HCT116 (cell line): ENCODE measurements around the gene ZBTB17. TPM values are rescaled to one million over a fixed set of nuclear protein-coding genes. Genes with fewer than 3 reads are reported as not detected.

Experiments
- ATAC-seq: fragments of 200-7000 bp; cut with Tn5 transposase; 2 replicates; pipeline ENCODE4 v1.9.1; 2020; ENCODE audit warnings: mild to moderate bottlenecking, moderate library complexity
- BruUV-seq: library from RNA; stranded (reverse); fragments of 400-500 nt; replicated peaks from 2 replicates; lab custom pipeline; 2021; lab: Mats Ljungman, UMichigan
- CTCF ChIA-PET: fragments of 300-600 bp; sonication (Branson Sonifier 250); formaldehyde crosslinking; loops from one replicate; lab custom pipeline; 2021; ENCODE audit warnings: antibody characterized with exemption; lab: Charles Lee
- POLR2A ChIA-PET: fragments of 300-600, 350-600 bp; sonication (Branson Sonifier 250); formaldehyde crosslinking; loops from one replicate; lab custom pipeline; 2021; ENCODE audit warnings: antibody characterized with exemption; lab: Charles Lee
- RAD21 ChIA-PET, 2 experiments: fragments of 300-600 bp; sonication (Branson Sonifier 250); formaldehyde crosslinking; loops; one replicate each; lab custom pipeline; 2023; ENCODE audit warnings: low total read pairs in 2 of 2; ENCODE audit not compliant: uncharacterized antibody in 2 of 2, unreplicated experiment in 2 of 2, low non-redundant PET in 1 of 2; lab: Charles Lee
- DNase-seq: peaks from one replicate; pipeline ENCODE4 v3.0.0-alpha.2; 2010; ENCODE audit warnings: low read depth, low spot score
- H2AFZ ChIP-seq: fragments of 200-600 bp; shearing (Covaris generic), sonication (generic); 2 replicates; pipeline ENCODE4 v1.6.1; 2017; ENCODE audit warnings: low read depth, mixed run types, mixed read lengths, antibody characterized with exemption, low read length; ENCODE audit not compliant: poor library complexity, severe bottlenecking
- H3K27ac ChIP-seq: 2 replicates; pipeline ENCODE4 v1.5.1; 2012; ENCODE audit warnings: low read depth, low read length
- H3K27me3 ChIP-seq: fragments of 200-600 bp; sonication (generic); 2 replicates; pipeline ENCODE4 v1.6.1; 2016; ENCODE audit warnings: mixed run types, low read length, mixed read lengths; ENCODE audit not compliant: insufficient read depth
- H3K36me3 ChIP-seq, 2 experiments: fragments of 200-500 bp in 1 of 2; fragments of 200-600 bp in 1 of 2; sonication (Bioruptor generic) in 1 of 2; sonication (generic) in 1 of 2; 2 replicates each; pipeline versions ENCODE4 v1.5.1 to v1.6.1; 2014 to 2016; ENCODE audit warnings: low read length in 2 of 2, inconsistent platforms in 1 of 2, mixed read lengths in 1 of 2, mixed run types in 1 of 2; ENCODE audit not compliant: insufficient read depth in 2 of 2, control insufficient read depth in 1 of 2
- H3K4me1 ChIP-seq, 2 experiments: fragments of 200-600 bp in 1 of 2; sonication (generic) in 1 of 2; 2 replicates each; pipeline versions ENCODE4 v1.5.1 to v1.6.1; 2012 to 2017; ENCODE audit warnings: low read length in 2 of 2, inconsistent platforms in 1 of 2, mild to moderate bottlenecking in 1 of 2, mixed read lengths in 1 of 2, mixed run types in 1 of 2, moderate library complexity in 1 of 2; ENCODE audit not compliant: insufficient read depth in 2 of 2, control insufficient read depth in 1 of 2
- H3K4me2 ChIP-seq: fragments of 200-600 bp; sonication (generic); 2 replicates; pipeline ENCODE4 v1.6.1; 2017; ENCODE audit warnings: mixed run types, low read length, mixed read lengths
- H3K4me3 ChIP-seq, 2 experiments: fragments of 200-600 bp in 1 of 2; sonication (generic) in 1 of 2; replicated peaks in 1 of 2; 2 replicates each; pipeline ENCODE4 v1.5.1; 2011 to 2016; ENCODE audit warnings: low read length in 2 of 2, control low read depth in 1 of 2, low read depth in 1 of 2, mild to moderate bottlenecking in 1 of 2, mixed read lengths in 1 of 2, mixed run types in 1 of 2
- H3K79me2 ChIP-seq: fragments of 200-600 bp; sonication (generic); 2 replicates; pipeline ENCODE4 v1.6.1; 2017; ENCODE audit warnings: mild to moderate bottlenecking, mixed run types, low read length, moderate library complexity, mixed read lengths; ENCODE audit not compliant: insufficient read depth
- H3K9ac ChIP-seq: fragments of 200-600 bp; sonication (generic); 2 replicates; pipeline ENCODE4 v1.6.1; 2016; ENCODE audit warnings: low read length, mixed read lengths
- H3K9me2 ChIP-seq: fragments of 200-600 bp; sonication (generic), shearing (Covaris generic); 2 replicates; pipeline ENCODE4 v1.6.1; 2017; ENCODE audit warnings: mixed run types, mild to moderate bottlenecking, moderate library complexity; ENCODE audit not compliant: insufficient read depth
- H3K9me3 ChIP-seq, 2 experiments: fragments of 200-500 bp in 1 of 2; fragments of 200-600 bp in 1 of 2; sonication (Bioruptor generic) in 1 of 2; sonication (generic) in 1 of 2; 2 replicates each; pipeline ENCODE4 v1.6.1; 2014 to 2017; ENCODE audit warnings: low read length in 2 of 2, mixed read lengths in 2 of 2, inconsistent platforms in 1 of 2, low read depth in 1 of 2, mild to moderate bottlenecking in 1 of 2, mixed run types in 1 of 2, moderate library complexity in 1 of 2; ENCODE audit not compliant: control insufficient read depth in 1 of 2, insufficient read depth in 1 of 2
- H4K20me1 ChIP-seq: fragments of 200-600 bp; sonication (generic), shearing (Covaris generic); 2 replicates; pipeline ENCODE4 v1.6.1; 2017; ENCODE audit warnings: mixed run types, mild to moderate bottlenecking, moderate library complexity; ENCODE audit not compliant: insufficient read depth
- CBX3 ChIP-seq: IDR thresholded peaks from 2 replicates; pipeline ENCODE4 v1.6.1; 2012; ENCODE audit warnings: low read depth
- CEBPB ChIP-seq: IDR thresholded peaks from 2 replicates; pipeline ENCODE4 v1.6.1; 2012; ENCODE audit warnings: low read depth
- EGR1 ChIP-seq: IDR thresholded peaks from 2 replicates; pipeline ENCODE4 v1.6.1; 2012; ENCODE audit warnings: low read depth
- ELF1 ChIP-seq: IDR thresholded peaks from 2 replicates; pipeline ENCODE4 v1.6.1; 2012; ENCODE audit warnings: low read depth, borderline replicate concordance
- EZH2 ChIP-seq: fragments of 200-600 bp; sonication (generic); IDR thresholded peaks from 2 replicates; pipeline ENCODE4 v1.6.1; 2017; ENCODE audit warnings: antibody characterized with exemption, mixed run types
- FOSL1 ChIP-seq: IDR thresholded peaks from 2 replicates; pipeline ENCODE4 v1.6.1; 2012; ENCODE audit warnings: low read depth
- JUND ChIP-seq: IDR thresholded peaks from 2 replicates; pipeline ENCODE4 v1.6.1; 2012
- MAX ChIP-seq: IDR thresholded peaks from 2 replicates; pipeline ENCODE4 v1.6.1; 2012
- POLR2A ChIP-seq: IDR thresholded peaks from 2 replicates; pipeline ENCODE4 v1.7.0; 2011; ENCODE audit warnings: borderline replicate concordance; ENCODE audit not compliant: insufficient read depth, insufficient read length; ENCODE audit errors: extremely low read depth
- POLR2AphosphoS5 ChIP-seq: IDR thresholded peaks from 2 replicates; pipeline ENCODE4 v1.6.1; 2011; ENCODE audit warnings: mild to moderate bottlenecking, low read depth, low read length, moderate library complexity
- RAD21 ChIP-seq: IDR thresholded peaks from 2 replicates; pipeline ENCODE4 v1.6.1; 2012; ENCODE audit warnings: low read depth, mild to moderate bottlenecking
- REST ChIP-seq: IDR thresholded peaks from 2 replicates; pipeline ENCODE4 v1.6.1; 2012; ENCODE audit warnings: low read depth
- TCF7L2 ChIP-seq: IDR thresholded peaks from 2 replicates; pipeline ENCODE4 v1.7.0; 2011; ENCODE audit warnings: borderline replicate concordance, inconsistent platforms; ENCODE audit not compliant: insufficient read depth, insufficient read length; ENCODE audit errors: extremely low read depth
- ZBTB33 ChIP-seq: IDR thresholded peaks from 2 replicates; pipeline ENCODE4 v1.6.1; 2011; ENCODE audit warnings: mild to moderate bottlenecking, low read length, moderate library complexity; ENCODE audit not compliant: insufficient replicate concordance; ENCODE audit errors: extremely low read depth
- ZFX ChIP-seq: fragments of 450-650 bp; IDR thresholded peaks from 2 replicates; pipeline ENCODE4 v1.6.1; 2017
- intact Hi-C: fragments of 100-400 bp; cut with micrococcal nuclease; formaldehyde crosslinking; loops from 2 replicates; pipeline ENCODE4 v1.10.0; 2022
- total RNA-seq: library from RNA; stranded (reverse); gene quantifications from one replicate; pipeline ENCODE4 v1.2.1, GENCODE V29; 2021; ENCODE audit not compliant: unreplicated experiment

ZBTB17 gene
- total RNA-seq, 1 experiment from 2014 or later: 31.6 TPM

- RAD21 ChIA-PET: no interaction called here
- no peaks in the 10 kb centered on the region for H4K20me1 ChIP-seq
- DNase-seq (peak; percentile 21), ATAC-seq (peak; percentile 54)
- H3K9me3 ChIP-seq: no peaks in the 10 kb centered on the region
- CTCF ChIA-PET: interaction anchor here (1.3 kb wide), 1 partner anchor 68 kb away, joined by 3 read pairs; no protein-coding TSS in a partner anchor
- H3K36me3 ChIP-seq: no peaks in the 10 kb centered on the region
- peak overlapping the region; percentile 85 for H3K4me2 ChIP-seq
- TF ChIP-seq TCF7L2 (no peak), EZH2 (no peak), EGR1 (no peak), POLR2AphosphoS5 (no peak), MAX (no peak), ELF1 (no peak), ZBTB33 (no peak), JUND (no peak), CBX3 (no peak), RAD21 (no peak), REST (no peak), ZFX (no peak), CEBPB (no peak), POLR2A (no peak), FOSL1 (no peak)
- BruUV-seq: no TSS peak
- no peaks in the 10 kb centered on the region for H3K79me2 ChIP-seq
- peaks cover 10 to 24% of the 10 kb centered on the region in 2 experiments for H3K4me1 ChIP-seq
- peak overlapping the region; percentile 43; the same call in 1 of the 2 replicates for H3K27ac ChIP-seq
- intact Hi-C loops: no loop called here
- peak overlapping the region; percentile 7 for H2AFZ ChIP-seq
- no peaks in the 10 kb centered on the region for H3K9me2 ChIP-seq
- H3K27me3 ChIP-seq: no peaks in the 10 kb centered on the region
- POLR2A ChIA-PET: no interaction called here
- H3K4me3 ChIP-seq: peak overlapping the region; percentile 36 to 58
- H3K9ac ChIP-seq: peak overlapping the region; percentile 66
Measured at GRCh38 chr1:16013220-16013907, 37.5 kb upstream of the ZBTB17 start.
